Measurements from ENCODE around the gene C5orf15. TPM values are rescaled to one million over a fixed set of nuclear protein-coding genes. Genes with fewer than 3 reads are reported as not detected.
A peak's percentile ranks its signal among the peaks of the same experiment; 100 is the strongest.
"Not testable (repeated sequence)": the region's sequence is repeated elsewhere in the genome, so short reads cannot be mapped to it uniquely, and the experiment has no call there.

C5orf15 gene
- total and polyA plus RNA-seq, 9 donors, result 46.3 to 71.3 (median 56.6) TPM

- no CpG with 5 or more reads among the region's 10 CpGs for WGBS (ENCODE audit: insufficient coverage)
Observed at GRCh38 chr5:133966090-133966489, 2.3 kb downstream of the C5orf15 start.

GRCh38 chr5:133963493-133964128 is 4.8 kb downstream of the C5orf15 start:
- Histone ChIP-seq H3K36me3 (ENCODE audit: control insufficient read depth, insufficient read depth, low read length) (peaks cover 8% of the 10 kb centered on the region), H3K9me3 (replicated peaks; ENCODE audit: control insufficient read depth, low read depth, low read length) (peaks cover 2% of the 10 kb centered on the region), H3K4me3 (ENCODE audit: low read length) (no peak overlapping the region), H3K27me3 (ENCODE audit: control insufficient read depth, insufficient read depth, low read length) (no peaks in the 10 kb centered on the region), H3K27ac (ENCODE audit: low read length) (no peak overlapping the region), H3K4me1 (ENCODE audit: control insufficient read depth, insufficient read depth, low read length) (peaks cover 8% of the 10 kb centered on the region)
- DNase-seq, result no peak
- WGBS (ENCODE audit: insufficient coverage), result no CpG with 5 or more reads among the region's 2 CpGs

More at GRCh38 chr5:133966090-133966489, 2.3 kb downstream of the C5orf15 start:
- no peak overlapping the region for H3K4me3 ChIP-seq (ENCODE audit: low read length)
- H3K4me1 ChIP-seq (ENCODE audit: control insufficient read depth, insufficient read depth, low read length), result peaks cover 11% of the 10 kb centered on the region
- no peak for DNase-seq
- H3K27ac ChIP-seq (ENCODE audit: low read length), result no peak overlapping the region
- H3K27me3 ChIP-seq (ENCODE audit: control insufficient read depth, insufficient read depth, low read length), result no peaks in the 10 kb centered on the region
- H3K9me3 ChIP-seq (replicated peaks; ENCODE audit: control insufficient read depth, low read depth, low read length), result peaks cover 2% of the 10 kb centered on the region
- peaks cover 2% of the 10 kb centered on the region for H3K36me3 ChIP-seq (ENCODE audit: control insufficient read depth, insufficient read depth, low read length)

DNA sequence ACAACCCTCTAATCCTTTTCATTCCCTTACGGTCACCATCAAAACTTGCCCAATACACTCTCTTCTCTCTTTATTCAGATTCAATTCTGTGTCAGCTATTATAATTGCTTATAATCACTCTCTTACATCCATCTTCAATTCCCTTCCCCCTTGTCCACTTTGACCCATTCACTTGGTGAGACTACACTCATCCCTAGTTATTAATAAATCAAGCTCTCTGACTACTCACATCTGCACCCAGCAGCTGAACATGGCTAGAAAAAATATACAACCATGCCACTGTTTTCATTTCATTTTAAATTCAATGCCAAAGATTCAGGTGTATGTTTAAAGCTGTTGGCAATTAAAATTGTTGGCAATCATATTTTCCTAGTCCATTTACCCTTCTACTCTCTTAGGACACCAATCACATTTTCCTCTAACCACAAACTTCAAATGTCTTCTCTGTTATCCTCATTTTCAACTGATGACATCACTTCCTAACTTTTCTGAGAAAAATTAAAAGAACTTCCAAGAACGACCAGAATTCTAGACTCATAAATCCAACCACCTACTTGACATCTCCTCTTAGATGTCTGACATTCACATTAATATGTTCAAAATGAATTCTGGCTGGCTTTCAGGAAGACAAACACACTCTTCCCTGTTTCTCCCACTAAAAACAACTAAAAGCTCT is 5.5 kb downstream of the C5orf15 start:
- Histone ChIP-seq H3K4me3 (ENCODE audit: low read length) (no peak overlapping the region), H3K27me3 (ENCODE audit: control insufficient read depth, insufficient read depth, low read length) (no peaks in the 10 kb centered on the region), H3K4me1 (ENCODE audit: control insufficient read depth, insufficient read depth, low read length) (peaks cover 8% of the 10 kb centered on the region), H3K9me3 (replicated peaks; ENCODE audit: control insufficient read depth, low read depth, low read length) (peaks cover 2% of the 10 kb centered on the region), H3K27ac (ENCODE audit: low read length) (no peak overlapping the region), H3K36me3 (ENCODE audit: control insufficient read depth, insufficient read depth, low read length) (peaks cover 8% of the 10 kb centered on the region)
- DNase-seq, result no peak
- 82% methylated on average over 1 of the region's 2 CpGs for WGBS (ENCODE audit: insufficient coverage)

GRCh38 chr5:133962131-133962530 is 6.3 kb downstream of the C5orf15 start:
- no peaks in the 10 kb centered on the region for H3K27me3 ChIP-seq (ENCODE audit: control insufficient read depth, insufficient read depth, low read length)
- no peak overlapping the region for H3K4me3 ChIP-seq (ENCODE audit: low read length)
- peaks cover 1% of the 10 kb centered on the region for H3K4me1 ChIP-seq (ENCODE audit: control insufficient read depth, insufficient read depth, low read length)
- H3K36me3 ChIP-seq (ENCODE audit: control insufficient read depth, insufficient read depth, low read length), result peaks cover 10% of the 10 kb centered on the region
- no peak overlapping the region for H3K27ac ChIP-seq (ENCODE audit: low read length)
- DNase-seq, result peak; percentile 35
- peaks cover 2% of the 10 kb centered on the region for H3K9me3 ChIP-seq (replicated peaks; ENCODE audit: control insufficient read depth, low read depth, low read length)
- WGBS (ENCODE audit: insufficient coverage), result 10% methylated on average over 1 of the region's 2 CpGs

DNA sequence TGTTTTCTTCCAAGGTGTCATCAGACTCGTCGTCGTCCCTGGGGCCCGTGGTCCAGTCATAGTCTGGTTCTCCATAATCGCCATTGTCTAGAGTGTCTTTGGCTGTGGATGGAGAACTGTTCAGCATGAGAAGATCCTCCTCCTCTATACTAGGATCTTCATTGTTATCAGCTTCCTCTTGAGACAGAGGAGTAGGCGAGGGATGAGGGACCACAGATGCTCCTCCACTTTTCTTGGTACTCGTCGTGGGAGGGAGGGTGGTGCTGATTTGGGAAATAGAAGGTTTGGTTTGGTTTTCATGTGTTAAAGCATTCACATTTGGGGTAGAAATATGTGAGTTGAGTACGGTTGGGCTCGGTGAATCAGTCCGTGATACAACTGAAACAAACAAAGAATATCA is 8.8 kb downstream of the C5orf15 start:
- Histone ChIP-seq H3K27me3 (ENCODE audit: control insufficient read depth, insufficient read depth, low read length) (no peaks in the 10 kb centered on the region), H3K4me1 (ENCODE audit: control insufficient read depth, insufficient read depth, low read length) (no peaks in the 10 kb centered on the region), H3K4me3 (ENCODE audit: low read length) (no peak overlapping the region), H3K27ac (ENCODE audit: low read length) (no peak overlapping the region), H3K9me3 (replicated peaks; ENCODE audit: control insufficient read depth, low read depth, low read length) (peaks cover 2% of the 10 kb centered on the region), H3K36me3 (ENCODE audit: control insufficient read depth, insufficient read depth, low read length) (peaks cover 19% of the 10 kb centered on the region)
- WGBS (ENCODE audit: insufficient coverage), result 82% methylated on average over 6 of the region's 11 CpGs
- DNase-seq, result no peak

- Histone ChIP-seq H3K27me3 (ENCODE audit: control insufficient read depth, insufficient read depth, low read length) (no peaks in the 10 kb centered on the region), H3K9me3 (replicated peaks; ENCODE audit: control insufficient read depth, low read depth, low read length) (no peaks in the 10 kb centered on the region), H3K27ac (ENCODE audit: low read length) (no peak overlapping the region), H3K36me3 (ENCODE audit: control insufficient read depth, insufficient read depth, low read length) (peaks cover 26% of the 10 kb centered on the region), H3K4me1 (ENCODE audit: control insufficient read depth, insufficient read depth, low read length) (no peaks in the 10 kb centered on the region), H3K4me3 (ENCODE audit: low read length) (no peak overlapping the region)
- no peak for DNase-seq
- 60% methylated on average over 1 of the region's 1 CpG for WGBS (ENCODE audit: insufficient coverage)
Observed at GRCh38 chr5:133957591-133957990, 10.8 kb downstream of the C5orf15 start.

GRCh38 chr5:133957080-133957479 is 11.3 kb downstream of the C5orf15 start:
- no peak for DNase-seq
- Histone ChIP-seq H3K27ac (ENCODE audit: low read length) (no peak overlapping the region), H3K27me3 (ENCODE audit: control insufficient read depth, insufficient read depth, low read length) (no peaks in the 10 kb centered on the region), H3K9me3 (replicated peaks; ENCODE audit: control insufficient read depth, low read depth, low read length) (no peaks in the 10 kb centered on the region), H3K36me3 (ENCODE audit: control insufficient read depth, insufficient read depth, low read length) (peaks cover 26% of the 10 kb centered on the region), H3K4me1 (ENCODE audit: control insufficient read depth, insufficient read depth, low read length) (no peaks in the 10 kb centered on the region), H3K4me3 (ENCODE audit: low read length) (no peak overlapping the region)
- WGBS (ENCODE audit: insufficient coverage), result 100% methylated on average over 1 of the region's 4 CpGs

DNA sequence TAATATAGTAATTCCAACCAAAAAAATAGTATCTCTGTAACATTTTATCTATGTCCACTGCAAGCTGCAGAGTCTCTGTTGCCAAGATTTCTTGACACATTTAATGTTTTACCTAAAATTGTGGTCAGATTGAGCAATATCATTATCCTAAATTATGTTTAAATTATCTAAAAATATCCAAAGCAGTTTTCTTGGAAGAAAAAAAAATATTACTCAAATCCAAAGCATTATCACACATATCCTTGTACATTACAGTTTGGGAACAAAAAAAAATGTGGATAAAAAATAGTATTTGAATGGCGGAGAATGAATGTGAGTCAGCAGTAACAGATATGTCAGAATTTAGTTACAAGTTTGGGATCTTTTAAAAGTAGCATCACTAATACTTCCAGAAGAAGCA is 12.2 kb downstream of the C5orf15 start:
- not testable (repeated sequence) for DNase-seq; H3K4me3 ChIP-seq (ENCODE audit: low read length); H3K27ac ChIP-seq (ENCODE audit: low read length); H3K9me3 ChIP-seq (replicated peaks; ENCODE audit: control insufficient read depth, low read depth, low read length); H3K27me3 ChIP-seq (ENCODE audit: control insufficient read depth, insufficient read depth, low read length); H3K4me1 ChIP-seq (ENCODE audit: control insufficient read depth, insufficient read depth, low read length)
- no CpG with 5 or more reads among the region's 1 CpG for WGBS (ENCODE audit: insufficient coverage)
- peaks cover 26% of the 10 kb centered on the region for H3K36me3 ChIP-seq (ENCODE audit: control insufficient read depth, insufficient read depth, low read length)

GRCh38 chr5:133953568-133954145 is 14.8 kb downstream of the C5orf15 start:
- no peak overlapping the region for H3K27ac ChIP-seq (ENCODE audit: low read length)
- WGBS (ENCODE audit: insufficient coverage), result 83% methylated on average over 4 of the region's 10 CpGs
- H3K4me3 ChIP-seq (ENCODE audit: low read length), result no peak overlapping the region
- DNase-seq, result no peak
- no peaks in the 10 kb centered on the region for H3K4me1 ChIP-seq (ENCODE audit: control insufficient read depth, insufficient read depth, low read length)
- H3K27me3 ChIP-seq (ENCODE audit: control insufficient read depth, insufficient read depth, low read length), result no peaks in the 10 kb centered on the region
- no peaks in the 10 kb centered on the region for H3K9me3 ChIP-seq (replicated peaks; ENCODE audit: control insufficient read depth, low read depth, low read length)
- H3K36me3 ChIP-seq (ENCODE audit: control insufficient read depth, insufficient read depth, low read length), result peaks cover 18% of the 10 kb centered on the region

DNA sequence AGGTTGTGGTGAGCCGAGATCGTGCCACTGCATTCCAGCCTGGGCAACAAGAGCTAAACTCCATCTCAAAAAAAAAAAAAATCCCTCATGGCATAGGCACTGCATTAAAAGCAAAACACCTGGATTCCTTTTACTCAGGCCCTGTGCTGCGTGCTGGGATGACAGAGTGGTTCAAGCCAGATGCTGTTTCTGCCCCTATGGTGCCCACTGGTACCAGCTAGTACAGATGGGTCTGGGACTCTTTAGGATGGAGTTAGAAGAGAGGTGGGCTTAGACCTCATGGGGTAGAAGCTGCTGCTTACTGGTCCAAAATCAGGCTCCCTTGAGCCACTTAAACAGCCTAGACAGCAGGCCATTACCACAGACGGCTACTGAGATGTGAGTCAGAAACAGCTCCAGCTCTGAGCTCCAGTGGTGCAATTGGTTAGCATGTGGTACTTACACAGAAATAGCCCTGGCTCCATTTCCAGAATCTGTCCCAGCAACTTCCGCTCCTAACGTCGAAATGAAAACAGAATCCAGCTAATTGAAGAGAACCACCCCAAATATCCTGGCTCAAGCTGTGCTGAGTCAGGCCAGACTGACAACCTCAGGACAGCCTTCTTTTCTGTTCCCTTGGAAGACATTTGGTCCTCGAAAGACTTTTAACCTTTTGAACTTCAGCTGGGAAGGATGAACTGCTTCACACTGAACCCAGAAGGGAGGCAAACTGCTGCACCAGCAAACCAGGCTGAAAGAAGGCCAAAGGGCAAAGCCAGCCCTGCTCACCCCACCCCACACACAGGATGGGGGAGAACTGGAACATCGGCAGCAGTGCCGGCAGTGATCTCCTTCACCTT is 15.5 kb downstream of the C5orf15 start:
- no peaks in the 10 kb centered on the region for H3K9me3 ChIP-seq (replicated peaks; ENCODE audit: control insufficient read depth, low read depth, low read length)
- no peak overlapping the region for H3K4me3 ChIP-seq (ENCODE audit: low read length)
- H3K27ac ChIP-seq (ENCODE audit: low read length), result no peak overlapping the region
- DNase-seq, result peak; percentile 41
- H3K36me3 ChIP-seq (ENCODE audit: control insufficient read depth, insufficient read depth, low read length), result peaks cover 18% of the 10 kb centered on the region
- H3K27me3 ChIP-seq (ENCODE audit: control insufficient read depth, insufficient read depth, low read length), result no peaks in the 10 kb centered on the region
- no peaks in the 10 kb centered on the region for H3K4me1 ChIP-seq (ENCODE audit: control insufficient read depth, insufficient read depth, low read length)
- WGBS (ENCODE audit: insufficient coverage), result 60% methylated on average over 1 of the region's 10 CpGs
